C4-2B (cell line): ENCODE results near the gene DENND4A.

Experiments used
- CTCF ChIP-seq: fragments of 450-650 bp; conservative IDR thresholded peaks from 2 replicates; pipeline ENCODE4 v1.5.1; 2017; ENCODE audit warnings: mild to moderate bottlenecking
- ZFX ChIP-seq: fragments of 450-650 bp; IDR thresholded peaks from 2 replicates; pipeline ENCODE4 v1.6.1; 2017

- no peak for TF ChIP-seq CTCF
- TF ChIP-seq ZFX = no peak
Measured at GRCh38 chr15:65767895-65768294, 24.2 kb downstream of the DENND4A start.
